AG10803 (cell line): ENCODE measurements around the gene ATP1B1.
A peak's percentile ranks its signal among the peaks of the same experiment; 100 is the strongest.

ENCODE experiments used
- DNase-seq: peaks from one replicate; pipeline ENCODE4 v3.0.0; 2010; ENCODE audit warnings: low read depth
- H3K4me3 ChIP-seq: 2 replicates; pipeline ENCODE4 v1.5.1; 2011; ENCODE audit warnings: mild to moderate bottlenecking, low read length, control low read depth
- CTCF ChIP-seq: conservative IDR thresholded peaks from 2 replicates; pipeline ENCODE4 v1.5.1; 2011; ENCODE audit warnings: mild to moderate bottlenecking, low read length, control low read depth, inconsistent platforms

Gene ATP1B1

GRCh38 chr1:169086603-169087455, 19.7 kb upstream of the ATP1B1 start:
- DNase-seq = no peak
- no peak overlapping the region for H3K4me3 ChIP-seq
- TF ChIP-seq CTCF = no peak

- TF ChIP-seq CTCF = no peak
- no peak for DNase-seq
- no peak overlapping the region for H3K4me3 ChIP-seq
Observed at GRCh38 chr1:169087876-169088275, 18.6 kb upstream of the ATP1B1 start.

GRCh38 chr1:169089776-169090175, 16.7 kb upstream of the ATP1B1 start:
- TF ChIP-seq CTCF = no peak

GRCh38 chr1:169090308-169090899, 16.1 kb upstream of the ATP1B1 start:
- H3K4me3 ChIP-seq = no peak overlapping the region
- no peak for DNase-seq
- TF ChIP-seq CTCF = no peak

More at GRCh38 chr1:169089776-169090175, 16.7 kb upstream of the ATP1B1 start:
- H3K4me3 ChIP-seq = no peak overlapping the region
- no peak for DNase-seq

- no peak overlapping the region for H3K4me3 ChIP-seq
- TF ChIP-seq CTCF = no peak
- no peak for DNase-seq
Observed at GRCh38 chr1:169090900-169091311, 15.6 kb upstream of the ATP1B1 start.

GRCh38 chr1:169091480-169091941, 15.0 kb upstream of the ATP1B1 start:
- TF ChIP-seq CTCF = no peak
- DNase-seq = peak; percentile 32
- no peak overlapping the region for H3K4me3 ChIP-seq

- no peak for TF ChIP-seq CTCF
- no peak overlapping the region for H3K4me3 ChIP-seq
- no peak for DNase-seq
Observed at GRCh38 chr1:169092399-169092798, 14.1 kb upstream of the ATP1B1 start.
